MM.1S (cell line): ENCODE measurements around the gene IFI27L2.

Experiments used
- DNase-seq: peaks from one replicate; pipeline ENCODE4 v3.0.0-alpha.2; 2015
- H2AFZ ChIP-seq: fragments of 300-600 bp; sonication (generic); 2 replicates; pipeline ENCODE4 v1.6.0; 2016; ENCODE audit warnings: antibody characterized with exemption, low read length
- H3F3A ChIP-seq: fragments of 300-600 bp; sonication (generic); 2 replicates; pipeline ENCODE4 v1.6.1; 2016; ENCODE audit warnings: mild to moderate bottlenecking, antibody characterized with exemption, low read length, moderate library complexity, mixed read lengths; ENCODE audit not compliant: insufficient read depth
- H3K27ac ChIP-seq: fragments of 300-600 bp; sonication (generic); 2 replicates; pipeline ENCODE4 v1.5.1; 2016; ENCODE audit warnings: mild to moderate bottlenecking, low read length
- H3K27me3 ChIP-seq: fragments of 300-600 bp; sonication (generic); replicated peaks from 2 replicates; pipeline ENCODE4 v1.6.0; 2016; ENCODE audit warnings: low read length; ENCODE audit not compliant: insufficient read depth
- H3K36me3 ChIP-seq: fragments of 300-600 bp; sonication (generic); replicated peaks from 2 replicates; pipeline ENCODE4 v1.6.1; 2016; ENCODE audit warnings: mild to moderate bottlenecking, low read length, mixed read lengths; ENCODE audit not compliant: insufficient read depth
- H3K4me1 ChIP-seq: fragments of 300-600 bp; sonication (generic); 2 replicates; pipeline ENCODE4 v1.6.1; 2016; ENCODE audit warnings: low read length, mixed read lengths
- H3K4me2 ChIP-seq: fragments of 300-600 bp; sonication (generic); 2 replicates; pipeline ENCODE4 v1.6.0; 2016; ENCODE audit warnings: low read depth, low read length
- H3K4me3 ChIP-seq: fragments of 300-600 bp; sonication (generic); 2 replicates; pipeline ENCODE4 v1.5.1; 2016; ENCODE audit warnings: low read length, mixed read lengths
- H3K79me2 ChIP-seq: fragments of 300-600 bp; sonication (generic); 2 replicates; pipeline ENCODE4 v1.6.1; 2016; ENCODE audit warnings: mixed run types, low read length, mixed read lengths
- H3K9ac ChIP-seq: fragments of 300-600 bp; sonication (generic); 2 replicates; pipeline ENCODE4 v1.6.1; 2016; ENCODE audit warnings: low read length, mixed read lengths
- H3K9me2 ChIP-seq: fragments of 300-600 bp; sonication (generic); replicated peaks from 2 replicates; pipeline ENCODE4 v1.6.1; 2016; ENCODE audit warnings: mild to moderate bottlenecking, low read length, mixed read lengths; ENCODE audit not compliant: insufficient read depth
- H3K9me3 ChIP-seq: fragments of 300-600 bp; sonication (generic); replicated peaks from 2 replicates; pipeline ENCODE4 v1.6.1; 2016; ENCODE audit warnings: mild to moderate bottlenecking, low read length, mixed read lengths; ENCODE audit not compliant: insufficient read depth
- H4K20me1 ChIP-seq: fragments of 300-600 bp; sonication (generic); 2 replicates; pipeline ENCODE4 v1.6.1; 2016; ENCODE audit warnings: mild to moderate bottlenecking, low read length, moderate library complexity, mixed read lengths; ENCODE audit not compliant: insufficient read depth
- CTCF ChIP-seq: fragments of 300-600 bp; sonication (generic); IDR thresholded peaks from 2 replicates; pipeline ENCODE4 v1.5.1; 2016; ENCODE audit warnings: antibody characterized with exemption, low read length, mixed read lengths
- EZH2 ChIP-seq: fragments of 300-600 bp; sonication (generic); optimal IDR thresholded peaks from 2 replicates; pipeline ENCODE3; 2017; ENCODE audit warnings: low read depth, mild to moderate bottlenecking, antibody characterized with exemption, low read length, mixed read lengths
- EZH2phosphoT487 ChIP-seq: fragments of 300-600 bp; sonication (generic); IDR thresholded peaks from 2 replicates; pipeline ENCODE4 v1.6.1; 2018; ENCODE audit warnings: antibody characterized with exemption, low read length

IFI27L2 gene

GRCh38 chr14:94171208-94171607 lies 41.8 kb upstream of the IFI27L2 start:
- Histone ChIP-seq H3K9me3 (no peaks in the 10 kb centered on the region), H3K36me3 (no peaks in the 10 kb centered on the region), H2AFZ (no peak overlapping the region), H3K4me3 (no peak overlapping the region), H4K20me1 (no peaks in the 10 kb centered on the region), H3K27me3 (no peaks in the 10 kb centered on the region; the same call in 1 of the 2 replicates), H3K27ac (no peak overlapping the region), H3K9ac (no peak overlapping the region), H3K79me2 (no peaks in the 10 kb centered on the region), H3F3A (no peaks in the 10 kb centered on the region; the same call in 1 of the 2 replicates), H3K4me2 (no peak overlapping the region), H3K4me1 (no peaks in the 10 kb centered on the region), H3K9me2 (no peaks in the 10 kb centered on the region)
- TF ChIP-seq EZH2phosphoT487 (no peak), EZH2 (no peak), CTCF (no peak)
- DNase-seq: no peak

- H3K9me2 ChIP-seq: no peaks in the 10 kb centered on the region
- no peaks in the 10 kb centered on the region for H4K20me1 ChIP-seq
- H3K9me3 ChIP-seq: no peaks in the 10 kb centered on the region
- no peaks in the 10 kb centered on the region for H3K79me2 ChIP-seq
- no peak for DNase-seq
- H3K4me3 ChIP-seq: no peak overlapping the region
- no peaks in the 10 kb centered on the region for H3K4me1 ChIP-seq
- H3F3A ChIP-seq: no peaks in the 10 kb centered on the region; the same call in 1 of the 2 replicates
- H3K4me2 ChIP-seq: no peak overlapping the region
- no peak overlapping the region for H3K27ac ChIP-seq
- H2AFZ ChIP-seq: no peak overlapping the region
- TF ChIP-seq EZH2 (no peak), EZH2phosphoT487 (no peak), CTCF (no peak)
- H3K27me3 ChIP-seq: no peaks in the 10 kb centered on the region; the same call in 1 of the 2 replicates
- H3K36me3 ChIP-seq: no peaks in the 10 kb centered on the region
- no peak overlapping the region for H3K9ac ChIP-seq
These were observed 40.7 kb upstream of the IFI27L2 start for GRCh38 chr14:94170136-94170535.

- Histone ChIP-seq H3K4me1 (peaks cover 2% of the 10 kb centered on the region; the same call in 1 of the 2 replicates), H3K9ac (no peak overlapping the region), H3K36me3 (no peaks in the 10 kb centered on the region), H3K4me3 (no peak overlapping the region), H3K9me2 (no peaks in the 10 kb centered on the region), H3K79me2 (no peaks in the 10 kb centered on the region), H3K9me3 (no peaks in the 10 kb centered on the region), H3K27ac (no peak overlapping the region), H4K20me1 (no peaks in the 10 kb centered on the region), H3F3A (no peaks in the 10 kb centered on the region), H3K4me2 (no peak overlapping the region), H3K27me3 (no peaks in the 10 kb centered on the region), H2AFZ (no peak overlapping the region)
- DNase-seq: no peak
- TF ChIP-seq CTCF (no peak), EZH2 (no peak), EZH2phosphoT487 (no peak)
These were observed 36.3 kb upstream of the IFI27L2 start for GRCh38 chr14:94165744-94166143.
